ENCODE measurements around the gene UCKL1.

UCKL1 gene

DNA sequence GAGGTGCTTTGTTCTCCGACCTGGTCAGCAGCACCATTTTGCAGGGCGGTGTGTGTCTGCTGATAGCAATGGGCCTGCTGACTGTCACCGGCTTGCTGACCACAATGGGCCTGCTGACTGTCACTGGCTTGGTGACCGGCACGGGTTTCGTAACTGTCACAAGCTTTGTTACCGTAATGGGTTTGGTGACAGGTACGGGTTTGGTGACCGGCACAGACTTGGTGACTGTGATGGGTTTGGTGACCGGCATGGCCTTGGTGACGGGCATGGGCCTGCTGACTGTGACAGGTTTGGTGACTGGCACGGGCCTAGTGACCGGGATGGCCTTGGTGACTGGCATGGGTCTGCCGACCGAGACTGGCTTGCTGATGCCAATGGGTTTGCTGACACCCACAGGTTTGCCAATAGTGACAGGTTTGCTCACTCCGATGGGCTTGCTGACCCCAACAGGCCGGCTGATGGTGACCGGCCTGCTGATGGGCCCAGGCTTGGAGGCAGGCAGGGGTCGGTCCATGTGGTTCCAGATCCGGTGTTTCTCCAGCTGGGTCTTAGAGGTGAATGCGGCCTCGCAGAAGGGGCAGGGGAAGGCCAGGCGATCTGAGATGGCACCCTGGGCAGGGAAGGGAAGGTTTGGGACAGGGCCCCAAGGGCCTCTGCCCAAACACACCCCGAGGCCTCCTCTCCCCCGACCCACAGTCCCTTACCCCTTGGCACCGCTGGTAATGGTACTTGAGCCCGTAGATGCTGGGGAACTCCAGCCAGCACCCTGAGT lies 10.1 kb upstream of the UCKL1 start:
- no peak for DNase-seq (ENCODE audit: extremely low spot score)
- ChIA-PET CTCF (interaction anchor here (0.7 kb wide), 1 partner anchor 325 kb away, joined by 3 read pairs; no protein-coding TSS in a partner anchor), POLR2A (interaction anchor here (3.2 kb wide), 1 partner anchor 9 kb away, joined by 27 read pairs; the partner anchor contains the start of gene UCKL1)
- no peak for TF ChIP-seq NFRKB (IDR thresholded peaks at IDR 0.05)
- TF ChIP-seq LEF1 (IDR thresholded peaks at IDR 0.05; ENCODE audit: borderline replicate concordance), result no peak
- TF ChIP-seq, protein P1, sequence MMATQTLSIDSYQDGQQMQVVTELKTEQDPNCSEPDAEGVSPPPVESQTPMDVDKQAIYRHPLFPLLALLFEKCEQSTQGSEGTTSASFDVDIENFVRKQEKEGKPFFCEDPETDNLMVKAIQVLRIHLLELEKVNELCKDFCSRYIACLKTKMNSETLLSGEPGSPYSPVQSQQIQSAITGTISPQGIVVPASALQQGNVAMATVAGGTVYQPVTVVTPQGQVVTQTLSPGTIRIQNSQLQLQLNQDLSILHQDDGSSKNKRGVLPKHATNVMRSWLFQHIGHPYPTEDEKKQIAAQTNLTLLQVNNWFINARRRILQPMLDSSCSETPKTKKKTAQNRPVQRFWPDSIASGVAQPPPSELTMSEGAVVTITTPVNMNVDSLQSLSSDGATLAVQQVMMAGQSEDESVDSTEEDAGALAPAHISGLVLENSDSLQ (IDR thresholded peaks at IDR 0.05), result no peak
- no peak for TF ChIP-seq SP1 (IDR thresholded peaks at IDR 0.05)
- no peak for TF ChIP-seq CTBP1 (IDR thresholded peaks at IDR 0.05; ENCODE audit: borderline replicate concordance)
- no peak for TF ChIP-seq ARNT (IDR thresholded peaks at IDR 0.05)
- TF ChIP-seq HDGF (IDR thresholded peaks at IDR 0.05; ENCODE audit: borderline replicate concordance), result no peak
- TF ChIP-seq SUZ12 (IDR thresholded peaks at IDR 0.05), result no peak
- TF ChIP-seq BHLHE40 (IDR thresholded peaks at IDR 0.05; ENCODE audit: borderline replicate concordance), result no peak
- TF ChIP-seq FOXM1 (IDR thresholded peaks at IDR 0.05; ENCODE audit: borderline replicate concordance), result no peak
- no peak for TF ChIP-seq TARDBP (IDR thresholded peaks at IDR 0.05)
- TF ChIP-seq ELF4 (IDR thresholded peaks at IDR 0.05), result no peak

DNA sequence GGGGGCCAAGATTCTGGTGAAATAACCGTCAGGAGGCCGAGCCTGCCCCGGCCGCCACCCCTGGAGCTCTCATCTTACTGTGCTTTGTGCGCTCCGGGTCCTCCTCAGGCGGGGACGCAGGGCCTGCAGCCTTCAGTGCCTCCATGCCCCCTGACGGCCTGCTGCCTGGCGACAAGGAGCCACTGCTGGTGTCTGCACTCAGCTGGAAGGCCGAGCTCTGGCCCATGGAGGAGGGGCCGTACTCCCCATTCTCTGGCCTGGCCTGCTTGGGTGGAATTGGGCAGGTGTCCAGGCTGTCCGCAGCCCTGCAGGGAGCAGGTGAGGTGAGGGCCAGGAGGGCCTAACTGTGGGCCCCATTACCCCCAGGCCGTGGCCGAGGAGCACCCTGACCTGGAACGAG lies 8.2 kb upstream of the UCKL1 start:
- DNase-seq (ENCODE audit: extremely low spot score), result no peak
- CTCF ChIA-PET, result no interaction called here
- TF ChIP-seq FOXM1 (IDR thresholded peaks at IDR 0.05; ENCODE audit: borderline replicate concordance) (no peak), ELF4 (IDR thresholded peaks at IDR 0.05) (no peak), L3MBTL2 (conservative IDR thresholded peaks at IDR 0.05) (no peak)
- TF ChIP-seq, protein P1 (IDR thresholded peaks at IDR 0.05), result no peak
- POLR2A ChIA-PET, result interaction anchor here (1.1 kb wide), 1 partner anchor 16 kb away, joined by 3 read pairs; the partner anchor contains the start of gene PRPF6

DNA sequence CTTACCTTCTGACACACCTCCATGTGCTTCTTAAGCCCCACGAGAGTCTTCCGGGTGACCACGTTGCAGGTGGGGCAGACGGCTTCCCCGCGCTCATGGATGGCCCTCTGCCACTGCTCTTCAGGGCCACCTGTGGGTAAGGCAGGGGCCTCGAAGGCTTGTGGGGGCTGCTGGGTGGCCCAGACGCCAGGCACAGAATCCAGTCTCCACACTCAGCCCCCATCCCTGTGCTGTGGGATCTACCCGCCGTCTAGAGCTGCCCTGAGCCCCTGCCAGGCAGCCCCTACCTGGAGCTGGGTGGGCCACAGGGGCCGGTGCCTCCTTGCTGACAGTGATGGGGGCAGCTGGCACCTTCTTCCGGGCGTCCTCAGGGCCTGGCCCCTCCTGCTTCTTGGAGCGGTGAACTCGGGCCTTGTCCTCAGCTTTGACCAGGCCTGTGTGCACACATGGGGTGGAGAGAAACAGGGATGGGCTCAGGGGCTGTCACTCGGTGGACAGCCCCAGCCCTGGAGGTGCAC lies 7.6 kb upstream of the UCKL1 start:
- TF ChIP-seq FOXM1 (IDR thresholded peaks at IDR 0.05; ENCODE audit: borderline replicate concordance), result no peak
- TF ChIP-seq TARDBP (IDR thresholded peaks at IDR 0.05), result no peak
- TF ChIP-seq ZNF384 (IDR thresholded peaks at IDR 0.05), result no peak
- no peak for TF ChIP-seq FOXK2 (IDR thresholded peaks at IDR 0.05)
- no peak for TF ChIP-seq LEF1 (IDR thresholded peaks at IDR 0.05; ENCODE audit: borderline replicate concordance)
- TF ChIP-seq SP1 (IDR thresholded peaks at IDR 0.05), result no peak
- TF ChIP-seq, protein P1 (IDR thresholded peaks at IDR 0.05), result no peak
- TF ChIP-seq FOXA1 (IDR thresholded peaks at IDR 0.05), result no peak
- no peak for TF ChIP-seq NFRKB (IDR thresholded peaks at IDR 0.05)
- no peak for TF ChIP-seq ARNT (IDR thresholded peaks at IDR 0.05)
- TF ChIP-seq ELF4 (IDR thresholded peaks at IDR 0.05), result no peak
- no peak for TF ChIP-seq SUZ12 (IDR thresholded peaks at IDR 0.05)
- no peak for TF ChIP-seq CTBP1 (IDR thresholded peaks at IDR 0.05; ENCODE audit: borderline replicate concordance)
- no peak for DNase-seq (ENCODE audit: extremely low spot score)
- POLR2A ChIA-PET, result interaction anchor here (1.1 kb wide), 1 partner anchor 17 kb away, joined by 3 read pairs; the partner anchor contains the start of gene PRPF6
- CTCF ChIA-PET, result no interaction called here

DNA sequence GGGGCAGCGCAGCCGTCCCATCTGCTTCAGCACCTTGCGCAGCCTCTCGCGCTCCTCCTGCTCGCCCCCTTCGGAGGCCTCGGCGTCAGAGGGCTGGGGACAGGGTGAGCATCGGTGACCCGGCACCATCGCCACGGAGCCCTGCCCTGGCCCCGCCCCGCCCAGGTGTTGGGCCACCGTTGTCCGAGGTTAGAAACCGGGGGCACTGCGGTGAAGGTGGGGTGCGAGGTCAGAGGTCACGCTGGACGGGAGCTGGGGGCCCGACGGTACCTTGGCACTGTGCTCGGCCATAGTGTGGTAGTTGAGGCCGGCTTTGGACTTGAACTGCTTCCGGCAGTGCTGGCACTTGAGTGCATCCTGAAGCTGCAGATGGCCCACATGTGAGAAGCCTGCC lies 7.1 kb upstream of the UCKL1 start:
- CTCF ChIA-PET, result no interaction called here
- POLR2A ChIA-PET, result interaction anchor here (1.1 kb wide), 1 partner anchor 17 kb away, joined by 3 read pairs; the partner anchor contains the start of gene PRPF6
- no peak for DNase-seq (ENCODE audit: extremely low spot score)
- TF ChIP-seq TARDBP (IDR thresholded peaks at IDR 0.05) (no peak), LEF1 (IDR thresholded peaks at IDR 0.05; ENCODE audit: borderline replicate concordance) (no peak)

DNA sequence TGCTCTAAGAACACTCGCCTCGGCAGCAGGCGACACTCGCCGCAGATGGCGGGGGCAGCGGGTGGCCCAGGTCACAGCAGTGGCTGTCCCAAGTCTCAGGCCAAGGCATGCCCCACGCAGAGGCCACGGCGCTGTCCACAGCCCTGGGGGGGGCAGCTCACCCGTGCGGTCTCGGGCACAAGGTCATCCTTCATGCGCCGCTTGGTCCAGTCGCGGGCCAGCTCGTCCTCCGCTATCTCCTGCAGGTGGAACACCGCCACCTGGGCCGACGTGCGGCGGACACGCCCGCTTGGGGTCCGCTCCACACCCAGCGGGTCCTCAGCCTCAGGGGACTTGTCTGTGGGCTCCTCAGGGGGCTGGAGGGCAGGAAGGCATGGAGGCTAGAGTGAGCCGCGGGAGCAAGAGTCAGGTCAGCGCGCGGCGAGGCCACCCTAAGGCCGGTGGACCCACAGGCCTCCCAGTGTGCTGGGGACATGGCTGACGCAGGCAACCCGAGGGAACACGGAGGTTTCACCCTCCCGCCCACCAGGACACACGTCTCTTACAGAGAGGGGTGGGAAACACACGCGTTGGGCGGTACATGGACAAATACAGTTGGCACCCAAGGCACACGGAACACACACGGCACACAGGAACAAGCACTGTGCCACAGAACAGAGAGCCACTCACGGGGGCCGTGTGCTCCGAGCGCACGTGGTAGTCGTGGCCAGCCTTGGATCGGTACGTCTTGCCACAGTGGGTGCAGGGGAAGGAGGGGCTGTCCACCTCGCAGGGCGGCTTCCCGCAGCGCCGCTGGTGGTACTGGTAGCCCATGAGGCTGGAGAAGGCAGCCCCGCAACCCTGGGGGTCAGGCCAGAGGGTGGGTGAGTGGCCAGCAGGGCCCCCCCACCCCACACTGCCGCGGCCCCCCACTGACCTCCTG lies 6.5 kb upstream of the UCKL1 start:
- DNase-seq (ENCODE audit: extremely low spot score), result no peak
- TF ChIP-seq SUZ12 (IDR thresholded peaks at IDR 0.05), result no peak
- no peak for TF ChIP-seq BHLHE40 (IDR thresholded peaks at IDR 0.05; ENCODE audit: borderline replicate concordance)
- no peak for TF ChIP-seq FOXK2 (IDR thresholded peaks at IDR 0.05)
- no peak for TF ChIP-seq ELF4 (IDR thresholded peaks at IDR 0.05)
- no peak for TF ChIP-seq CTBP1 (IDR thresholded peaks at IDR 0.05; ENCODE audit: borderline replicate concordance)
- TF ChIP-seq HDGF (IDR thresholded peaks at IDR 0.05; ENCODE audit: borderline replicate concordance), result no peak
- TF ChIP-seq TARDBP (IDR thresholded peaks at IDR 0.05), result no peak
- no peak for TF ChIP-seq FOXM1 (IDR thresholded peaks at IDR 0.05; ENCODE audit: borderline replicate concordance)
- TF ChIP-seq SP1 (IDR thresholded peaks at IDR 0.05), result no peak
- no peak for TF ChIP-seq LEF1 (IDR thresholded peaks at IDR 0.05; ENCODE audit: borderline replicate concordance)
- TF ChIP-seq ARNT (IDR thresholded peaks at IDR 0.05), result no peak
- no peak for TF ChIP-seq FOXA1 (IDR thresholded peaks at IDR 0.05)
- CTCF ChIA-PET, result no interaction called here
- POLR2A ChIA-PET, result no interaction called here
